Loucy (cell line): Measurements from ENCODE around the gene FCHSD2.

Source experiments
- CTCF ChIP-seq: fragments of 200-600 bp; sonication (generic); conservative IDR thresholded peaks from 2 replicates; pipeline ENCODE4 v1.5.1; 2014; ENCODE audit warnings: mild to moderate bottlenecking, antibody characterized with exemption, low read length
- EZH2phosphoT487 ChIP-seq: fragments of 200-600 bp; IDR thresholded peaks from 2 replicates; pipeline ENCODE4 v1.6.1; 2018; ENCODE audit warnings: antibody characterized with exemption, mild to moderate bottlenecking, moderate library complexity, borderline replicate concordance

DNA sequence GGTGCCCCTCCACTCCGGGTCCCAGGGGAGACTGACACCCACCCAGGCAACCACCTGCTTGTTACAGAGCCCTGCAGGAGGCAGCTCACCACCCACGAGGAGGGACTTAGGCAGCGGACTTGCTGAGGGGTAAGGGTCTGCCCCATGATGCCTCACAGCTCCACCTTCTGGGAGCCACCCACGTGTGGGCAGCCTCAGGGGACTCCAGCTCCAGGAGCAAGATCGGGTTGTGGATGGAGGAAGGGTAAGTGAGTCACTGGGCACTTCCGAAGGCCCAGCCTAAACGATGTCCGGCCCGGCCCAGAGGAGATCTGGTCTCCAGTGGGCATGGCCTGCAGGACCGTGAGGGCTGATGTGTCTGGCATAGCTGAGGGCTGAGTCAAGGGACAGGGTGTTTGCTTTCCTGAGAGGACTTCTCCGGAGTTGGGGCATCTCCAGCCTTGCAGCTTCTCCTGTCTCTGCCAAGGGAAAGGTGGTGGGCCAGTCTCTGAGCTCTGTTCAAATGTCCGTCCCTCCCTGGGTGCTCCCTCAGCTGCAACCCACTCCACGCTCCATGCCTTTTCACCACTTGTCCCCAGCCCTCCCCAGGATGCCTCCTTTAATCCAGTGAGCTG lies 43.7 kb upstream of the FCHSD2 start:
- no peak for TF ChIP-seq CTCF
- TF ChIP-seq EZH2phosphoT487, result no peak
